NCI-H748 (cell line): Measurements from ENCODE around the gene E4F1.

ENCODE experiments used
- DNase-seq: peaks from one replicate; lab custom pipeline; 2025; ENCODE audit not compliant: unreplicated experiment; lab: John Stamatoyannopoulos, UW

Gene E4F1, protein sequence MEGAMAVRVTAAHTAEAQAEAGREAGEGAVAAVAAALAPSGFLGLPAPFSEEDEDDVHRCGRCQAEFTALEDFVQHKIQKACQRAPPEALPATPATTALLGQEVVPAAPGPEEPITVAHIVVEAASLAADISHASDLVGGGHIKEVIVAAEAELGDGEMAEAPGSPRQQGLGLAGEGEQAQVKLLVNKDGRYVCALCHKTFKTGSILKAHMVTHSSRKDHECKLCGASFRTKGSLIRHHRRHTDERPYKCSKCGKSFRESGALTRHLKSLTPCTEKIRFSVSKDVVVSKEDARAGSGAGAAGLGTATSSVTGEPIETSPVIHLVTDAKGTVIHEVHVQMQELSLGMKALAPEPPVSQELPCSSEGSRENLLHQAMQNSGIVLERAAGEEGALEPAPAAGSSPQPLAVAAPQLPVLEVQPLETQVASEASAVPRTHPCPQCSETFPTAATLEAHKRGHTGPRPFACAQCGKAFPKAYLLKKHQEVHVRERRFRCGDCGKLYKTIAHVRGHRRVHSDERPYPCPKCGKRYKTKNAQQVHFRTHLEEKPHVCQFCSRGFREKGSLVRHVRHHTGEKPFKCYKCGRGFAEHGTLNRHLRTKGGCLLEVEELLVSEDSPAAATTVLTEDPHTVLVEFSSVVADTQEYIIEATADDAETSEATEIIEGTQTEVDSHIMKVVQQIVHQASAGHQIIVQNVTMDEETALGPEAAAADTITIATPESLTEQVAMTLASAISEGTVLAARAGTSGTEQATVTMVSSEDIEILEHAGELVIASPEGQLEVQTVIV

DNA sequence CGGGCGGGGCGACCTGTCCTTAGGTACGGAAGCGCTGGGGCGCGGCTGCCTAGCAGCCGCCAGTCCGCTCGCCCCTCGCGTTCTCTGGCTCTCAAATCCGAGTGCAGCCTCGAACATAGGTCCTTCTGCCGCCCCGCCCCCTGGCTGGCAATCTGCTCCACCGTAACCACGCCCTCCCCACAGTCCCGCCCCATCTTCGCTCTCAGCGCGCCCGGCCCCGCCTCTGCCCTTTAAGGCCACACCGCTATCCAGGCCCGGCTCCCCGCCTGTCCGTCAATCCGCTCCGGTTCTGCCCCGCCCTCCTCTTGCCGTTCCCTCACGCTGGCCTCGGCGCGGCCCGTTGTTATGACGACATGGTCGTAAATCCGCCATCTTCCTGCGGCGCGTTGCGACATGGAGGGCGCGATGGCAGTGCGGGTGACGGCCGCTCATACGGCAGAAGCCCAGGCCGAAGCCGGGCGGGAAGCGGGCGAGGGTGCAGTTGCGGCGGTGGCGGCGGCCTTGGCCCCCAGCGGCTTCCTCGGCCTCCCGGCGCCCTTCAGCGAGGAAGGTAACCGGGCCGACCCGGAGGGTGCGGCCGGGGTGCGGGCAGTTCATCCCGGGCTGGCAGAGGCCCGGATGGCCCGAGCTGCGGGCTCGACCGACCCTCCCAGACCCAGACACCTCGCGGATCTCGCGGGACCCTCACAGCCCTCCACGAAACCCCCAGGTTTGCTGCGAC, at the start of gene E4F1:
Gene E4F1, plus strand, starts transcription at position 371 of the 721 bp plus-strand sequence. Its CDS starts 23 bp downstream, at position 394.
- DNase-seq: peak; percentile 98

DNA sequence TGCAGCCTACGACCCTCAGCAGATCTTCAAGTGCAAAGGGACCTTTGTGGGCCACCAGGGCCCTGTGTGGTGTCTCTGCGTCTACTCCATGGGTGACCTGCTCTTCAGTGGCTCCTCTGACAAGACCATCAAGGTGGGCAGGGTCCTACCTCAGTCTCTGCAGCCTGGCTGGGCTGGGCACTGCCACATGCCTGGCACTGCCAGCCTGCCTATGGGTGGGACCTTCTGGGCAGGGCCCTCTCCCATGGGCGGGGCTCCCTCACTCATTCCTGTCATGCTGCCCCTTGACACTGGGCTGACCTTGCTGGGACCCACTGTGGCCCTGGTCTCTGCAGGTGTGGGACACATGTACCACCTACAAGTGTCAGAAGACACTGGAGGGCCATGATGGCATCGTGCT, 49.5 kb upstream of the E4F1 start:
- DNase-seq: no peak

DNA sequence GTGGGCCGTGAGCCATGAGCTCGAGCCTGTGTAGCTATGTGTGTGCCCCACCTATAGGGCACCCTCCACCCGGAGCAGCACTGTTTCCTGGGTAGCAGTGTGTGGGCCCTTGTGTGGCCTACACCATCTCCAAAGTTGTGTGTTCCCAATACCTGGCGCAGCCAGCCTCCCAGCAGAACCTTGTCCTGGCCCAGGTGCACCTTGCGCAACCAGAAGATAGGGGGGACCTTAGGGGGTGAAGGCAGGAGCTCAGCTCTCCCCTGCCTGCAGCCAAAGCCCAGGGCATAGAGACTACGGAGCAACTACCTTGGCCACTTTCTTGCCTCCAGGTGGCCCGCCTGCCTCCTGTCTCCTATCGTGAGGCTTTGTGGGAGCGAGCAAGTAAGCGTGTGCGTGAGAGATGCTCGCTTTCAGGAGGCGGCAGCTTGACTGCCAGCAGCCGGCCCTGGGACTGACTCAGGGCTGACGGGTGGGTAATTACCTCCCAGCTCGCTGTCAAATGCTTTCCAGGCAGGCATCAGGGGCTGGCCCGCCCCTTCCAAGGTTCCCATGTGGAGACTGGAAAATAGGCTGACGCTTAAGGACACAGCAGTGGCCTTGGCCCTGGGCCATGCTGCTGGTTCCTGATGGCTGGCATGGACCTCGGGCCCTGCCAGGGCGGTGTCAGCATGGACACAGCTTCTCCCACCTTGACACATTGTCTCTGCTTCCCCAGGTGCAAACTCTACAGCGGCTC, 48.8 kb upstream of the E4F1 start:
- no peak for DNase-seq

DNA sequence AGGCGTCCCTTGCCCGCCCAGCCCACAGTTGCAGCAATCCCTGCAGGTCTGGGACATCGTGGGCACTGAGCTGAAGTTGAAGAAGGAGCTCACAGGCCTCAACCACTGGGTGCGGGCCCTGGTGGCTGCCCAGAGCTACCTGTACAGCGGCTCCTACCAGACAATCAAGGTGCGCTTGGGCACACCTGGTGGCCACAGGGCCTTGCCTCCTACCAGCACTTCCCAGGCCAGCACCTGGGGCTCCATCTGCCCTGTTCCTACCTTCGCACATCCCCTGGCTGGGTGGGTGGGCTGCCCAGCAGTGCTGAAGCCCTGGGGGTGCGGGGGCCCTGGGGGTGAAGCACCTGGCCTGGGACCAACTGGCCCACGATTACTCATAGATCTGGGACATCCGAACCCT, 47.9 kb upstream of the E4F1 start:
- no peak for DNase-seq

DNA sequence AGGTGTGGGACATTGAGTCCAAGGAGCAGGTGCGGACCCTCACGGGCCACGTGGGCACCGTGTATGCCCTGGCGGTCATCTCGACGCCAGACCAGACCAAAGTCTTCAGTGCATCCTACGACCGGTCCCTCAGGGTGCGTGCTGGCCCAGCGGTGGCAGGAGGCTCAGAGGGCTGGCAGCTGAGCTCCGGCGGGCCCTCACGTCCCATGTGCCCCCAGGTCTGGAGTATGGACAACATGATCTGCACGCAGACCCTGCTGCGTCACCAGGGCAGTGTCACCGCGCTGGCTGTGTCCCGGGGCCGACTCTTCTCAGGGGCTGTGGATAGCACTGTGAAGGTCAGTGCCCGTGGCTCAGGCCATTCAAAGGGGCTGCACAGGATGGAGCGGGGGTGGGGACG, 47.3 kb upstream of the E4F1 start:
- DNase-seq: no peak

DNA sequence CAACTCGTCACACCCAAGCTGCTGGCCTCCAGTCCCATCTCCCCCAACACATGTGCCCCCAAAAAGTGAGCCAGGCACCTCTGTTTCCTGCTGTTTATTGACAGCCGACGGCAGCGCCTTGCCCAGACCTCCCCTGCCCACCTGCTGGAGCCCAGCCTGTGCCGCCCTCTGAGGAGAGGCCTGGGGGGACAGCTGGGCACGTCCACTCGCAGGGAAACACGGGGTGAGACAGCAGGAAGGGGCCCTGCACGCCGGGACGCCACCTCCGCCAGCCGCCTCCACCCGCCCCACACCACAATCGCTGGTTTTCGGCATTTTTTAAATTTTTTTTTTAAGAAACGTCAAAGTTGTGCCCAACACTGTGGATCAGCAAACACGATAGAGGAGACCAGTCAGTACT, 46.3 kb upstream of the E4F1 start:
- no peak for DNase-seq

DNA sequence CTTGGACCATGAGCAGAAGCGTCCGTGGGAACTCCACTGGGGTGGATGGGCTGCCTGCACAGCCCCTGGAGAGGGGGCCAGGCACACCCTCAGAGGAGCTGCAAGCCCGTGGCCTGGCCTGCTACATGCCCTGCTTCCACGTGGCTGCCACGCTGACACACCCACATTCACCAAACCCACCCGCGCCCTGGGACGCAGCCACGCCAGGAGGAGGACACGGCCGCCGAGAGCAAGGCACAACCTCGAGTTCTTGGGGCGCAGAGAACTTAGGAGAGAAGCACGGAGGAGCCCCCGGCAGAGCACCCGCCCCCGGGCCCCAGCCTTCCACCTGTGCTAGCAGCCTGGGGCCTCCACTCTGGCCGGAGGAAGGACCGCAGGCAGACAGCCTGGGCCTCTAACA, 45.8 kb upstream of the E4F1 start:
- no peak for DNase-seq

DNA sequence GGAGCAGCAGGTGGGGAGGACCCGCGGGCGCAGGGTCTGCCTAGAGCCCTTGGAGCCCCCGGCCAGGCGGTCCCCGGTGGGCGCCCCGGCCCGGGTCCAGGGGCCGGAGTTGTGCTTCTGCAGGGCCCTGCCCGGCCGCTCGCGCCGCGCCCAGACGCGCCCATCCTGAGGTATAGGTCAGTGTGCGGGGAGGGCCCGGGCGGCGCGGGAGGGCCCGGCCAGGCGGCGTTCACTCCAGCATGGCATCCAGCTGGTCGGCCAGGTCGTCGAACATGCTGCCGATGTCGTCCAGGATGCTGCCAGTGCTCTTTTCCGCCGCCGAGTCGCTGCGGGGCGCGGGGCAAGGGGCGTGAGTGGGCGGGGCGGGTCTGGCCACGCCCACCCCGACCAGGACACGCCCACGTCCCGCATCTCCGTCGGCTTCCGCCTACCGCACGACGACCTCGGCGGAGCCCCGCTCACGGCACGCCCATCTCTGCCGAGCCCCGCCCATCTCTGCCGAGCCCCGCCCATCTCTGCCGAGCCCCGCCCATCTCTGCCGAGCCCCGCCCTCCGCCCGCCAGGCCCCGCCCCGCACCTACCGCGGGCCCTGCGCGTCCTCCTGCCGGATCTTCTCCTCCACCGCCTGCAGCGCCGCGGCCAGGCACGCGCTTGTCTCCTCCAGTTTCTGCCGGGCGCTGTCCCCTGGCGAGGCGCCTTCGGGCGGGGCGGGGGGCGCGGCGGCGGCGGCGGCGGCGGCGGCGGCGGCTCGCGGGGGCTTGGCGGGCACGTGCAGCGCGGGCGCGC, 44.9 kb upstream of the E4F1 start:
- no peak for DNase-seq

DNA sequence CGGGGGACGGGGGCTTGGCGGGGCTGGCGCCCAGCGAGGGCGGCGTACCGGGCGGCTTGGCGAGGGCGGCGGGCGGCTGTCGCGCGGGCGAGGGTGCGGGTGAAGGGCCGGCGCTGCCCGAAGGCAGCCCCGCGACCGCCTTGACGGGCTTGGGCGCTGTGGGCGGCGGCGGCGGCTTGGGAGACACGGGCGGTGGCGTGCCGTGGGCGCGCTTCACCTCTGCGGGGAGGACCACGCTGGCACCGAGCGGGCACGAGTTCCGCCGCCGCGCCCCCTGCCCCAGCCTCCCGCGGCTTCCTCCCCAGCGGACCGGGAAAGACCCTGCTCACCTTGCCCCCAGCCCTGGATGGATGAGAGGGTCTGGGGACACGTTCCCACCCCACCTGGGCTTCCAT, 44.3 kb upstream of the E4F1 start:
- DNase-seq: no peak

DNA sequence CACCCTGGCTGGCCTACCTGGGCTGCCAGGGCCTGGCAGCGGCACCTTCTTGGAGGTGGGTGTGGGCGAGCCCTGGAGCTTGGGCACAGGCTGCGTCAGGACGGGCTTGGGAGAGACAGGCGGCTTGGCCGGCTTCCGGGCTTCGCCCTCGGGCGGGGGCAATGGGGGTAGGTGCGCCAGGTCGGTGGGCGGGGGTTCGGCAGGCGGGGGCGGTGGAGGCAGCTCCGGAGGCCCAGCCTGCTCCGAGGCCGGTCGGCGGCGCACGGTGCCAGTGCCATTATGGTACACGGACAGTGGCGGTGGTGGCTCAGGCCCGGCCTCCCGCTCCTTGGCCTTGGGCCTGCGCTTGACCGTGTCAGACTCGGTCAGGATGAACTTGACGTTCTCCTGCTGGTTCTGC, 43.8 kb upstream of the E4F1 start:
- DNase-seq: no peak

DNA sequence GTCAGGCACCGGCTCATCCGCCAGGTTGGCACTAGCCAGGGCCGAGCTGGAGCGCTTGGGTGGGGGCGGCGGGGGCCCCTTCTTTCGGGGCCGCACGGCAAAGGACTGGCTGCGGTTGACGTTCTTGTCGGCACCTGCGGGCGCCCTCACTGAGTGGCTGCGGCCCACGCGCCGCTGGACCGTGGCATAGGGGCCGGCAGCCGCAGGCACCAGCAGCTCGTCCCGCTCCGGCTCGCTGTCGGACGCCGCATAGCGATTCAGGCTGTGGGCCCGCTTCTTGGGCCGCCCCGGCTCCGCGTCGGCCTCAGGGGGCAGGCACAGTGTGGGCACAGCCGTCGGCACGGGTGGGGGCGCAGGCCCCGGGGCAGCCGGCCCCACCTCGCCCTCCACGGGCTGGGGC, 42.9 kb upstream of the E4F1 start:
- no peak for DNase-seq

DNA sequence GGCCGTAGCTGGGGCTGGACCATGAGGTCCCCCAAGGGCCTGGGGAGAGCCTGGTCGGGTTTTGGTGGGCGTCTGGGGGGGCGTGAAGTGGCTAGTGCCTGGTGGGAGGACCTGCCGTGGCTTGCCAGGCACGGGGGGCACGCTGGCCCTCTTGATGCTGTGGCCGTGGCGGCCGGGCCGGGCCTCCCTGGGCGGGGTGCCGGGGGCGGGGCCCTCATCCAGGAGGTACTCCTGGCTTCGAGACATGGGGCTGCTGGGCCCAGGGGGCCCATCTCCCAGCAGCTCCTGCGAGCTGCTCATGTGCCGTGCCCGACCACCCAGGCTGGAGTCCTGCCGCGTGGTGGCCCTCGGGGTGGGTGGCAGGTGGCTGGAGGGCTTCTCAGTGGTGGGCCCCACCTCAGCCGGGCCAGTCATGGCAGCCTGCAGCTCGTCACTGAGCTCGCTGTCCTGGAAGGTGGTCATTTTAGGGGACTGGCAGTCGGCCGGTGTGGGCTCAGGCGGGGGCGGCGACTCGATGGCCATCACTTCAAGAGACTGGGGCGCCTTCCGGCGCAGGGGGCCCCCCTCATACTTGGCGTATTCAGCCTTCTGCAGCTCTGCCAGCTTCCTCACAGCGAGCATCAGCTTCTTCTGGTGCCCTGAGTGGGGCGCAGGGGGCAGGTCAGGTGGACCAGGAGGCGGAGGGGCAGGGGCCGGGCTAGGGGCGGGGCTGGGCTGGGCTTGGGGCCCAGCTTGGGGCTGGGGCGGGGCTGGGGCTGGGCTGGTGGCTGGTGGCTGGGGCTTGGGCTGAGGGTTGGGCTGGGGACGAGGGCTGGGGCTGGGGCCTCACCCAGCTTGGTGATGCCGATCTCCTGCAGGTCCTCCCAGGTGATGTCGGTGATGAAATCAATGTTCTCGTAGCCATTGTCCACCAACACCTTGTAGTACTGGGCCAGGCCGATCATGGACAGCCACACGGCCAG, 42.1 kb upstream of the E4F1 start:
- no peak for DNase-seq

DNA sequence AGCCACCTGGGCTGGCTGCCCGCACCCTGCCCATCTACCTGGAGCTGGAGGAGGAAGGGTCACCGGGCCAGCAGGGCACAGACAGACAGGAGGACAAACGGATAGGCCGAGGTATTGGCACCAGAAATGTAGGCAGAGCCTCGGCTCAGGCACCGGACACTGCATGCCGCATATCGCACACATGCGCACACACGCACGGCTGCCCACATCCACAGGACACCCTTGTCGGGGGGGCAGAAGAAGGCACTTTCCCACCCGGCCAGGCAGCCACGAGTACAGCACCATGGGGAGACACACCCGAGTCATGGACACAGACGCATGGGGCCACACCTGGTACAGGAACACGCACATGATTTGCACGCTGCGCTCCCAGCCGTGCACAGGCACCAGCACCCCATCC, 41.4 kb upstream of the E4F1 start:
- no peak for DNase-seq

DNA sequence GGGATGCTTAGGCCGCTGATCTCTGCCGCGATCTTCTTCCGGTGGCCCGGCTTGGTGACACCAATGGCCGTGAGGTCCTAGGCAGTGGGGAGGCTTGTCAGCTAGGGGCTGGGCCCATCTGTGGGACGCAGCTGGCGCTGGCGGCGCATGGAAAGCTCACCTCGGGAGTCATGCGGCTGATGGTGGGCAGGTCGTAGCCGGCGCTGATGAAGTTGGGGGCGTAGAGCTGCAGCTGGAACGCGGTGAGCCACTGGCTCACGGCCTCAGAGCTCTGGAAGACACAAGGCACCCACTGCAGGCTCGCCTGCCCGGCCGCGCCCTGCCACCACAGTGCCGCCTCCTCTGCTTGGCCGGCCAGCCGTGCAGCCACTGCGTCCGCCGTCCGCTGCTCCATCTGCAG, 39.7 kb upstream of the E4F1 start:
- no peak for DNase-seq

DNA sequence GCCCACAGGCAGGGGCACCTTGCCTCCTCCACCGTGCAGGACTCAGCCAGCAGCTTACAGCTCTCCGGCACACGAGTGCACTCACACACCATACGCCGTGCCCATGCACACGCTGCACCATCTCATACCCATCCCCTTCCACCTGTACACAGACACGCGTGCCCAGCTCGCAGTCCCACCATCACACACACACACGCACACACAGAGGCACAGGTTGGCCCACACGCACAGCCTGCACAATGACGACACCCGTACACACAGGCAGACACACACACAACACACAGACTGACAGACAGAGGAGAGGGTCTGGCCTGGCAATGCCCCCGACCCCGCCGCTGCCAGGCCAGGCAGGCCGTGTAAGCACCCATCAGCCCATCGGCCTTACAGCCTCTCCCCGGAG, 39.0 kb upstream of the E4F1 start:
- no peak for DNase-seq

DNA sequence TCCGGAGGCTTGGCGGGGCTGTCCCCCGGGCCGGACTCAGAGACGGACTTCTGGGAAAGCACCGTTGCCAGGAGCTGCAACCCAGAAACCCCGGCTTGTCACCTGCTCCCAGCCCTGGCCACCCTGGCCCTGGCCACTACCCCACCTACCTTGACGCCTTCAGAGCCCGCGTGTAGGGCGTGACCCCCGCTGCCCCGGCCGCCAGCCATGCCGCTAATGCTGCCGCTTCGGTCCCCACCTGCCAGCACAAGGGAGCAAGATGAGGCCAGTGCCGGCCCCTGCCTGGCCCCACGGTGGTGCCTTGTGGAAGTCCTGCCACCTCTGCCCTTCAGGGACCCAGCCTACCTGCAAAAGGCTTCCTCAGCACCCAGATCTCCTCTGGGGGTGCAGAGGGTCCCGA, 38.4 kb upstream of the E4F1 start:
- no peak for DNase-seq

DNA sequence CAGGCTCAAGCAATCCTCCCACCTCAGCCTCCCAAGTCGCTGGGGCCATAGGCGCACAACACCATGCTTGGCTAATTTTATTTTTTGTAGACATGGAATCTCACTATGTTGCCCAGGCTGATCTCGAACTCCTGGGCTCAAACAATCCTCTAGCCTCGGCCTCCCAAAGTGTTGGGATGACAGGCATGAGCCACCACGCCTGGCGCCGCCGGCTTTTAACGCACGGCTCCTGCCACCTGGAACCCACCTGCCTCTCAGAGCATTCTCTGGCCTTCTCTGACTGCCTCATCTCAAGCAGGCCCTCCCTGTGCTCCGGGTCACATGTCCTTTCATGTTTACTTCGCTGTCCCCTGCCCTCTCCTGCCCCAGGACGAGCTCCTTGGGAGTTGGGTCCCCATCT, 37.3 kb upstream of the E4F1 start:
- DNase-seq: no peak

DNA sequence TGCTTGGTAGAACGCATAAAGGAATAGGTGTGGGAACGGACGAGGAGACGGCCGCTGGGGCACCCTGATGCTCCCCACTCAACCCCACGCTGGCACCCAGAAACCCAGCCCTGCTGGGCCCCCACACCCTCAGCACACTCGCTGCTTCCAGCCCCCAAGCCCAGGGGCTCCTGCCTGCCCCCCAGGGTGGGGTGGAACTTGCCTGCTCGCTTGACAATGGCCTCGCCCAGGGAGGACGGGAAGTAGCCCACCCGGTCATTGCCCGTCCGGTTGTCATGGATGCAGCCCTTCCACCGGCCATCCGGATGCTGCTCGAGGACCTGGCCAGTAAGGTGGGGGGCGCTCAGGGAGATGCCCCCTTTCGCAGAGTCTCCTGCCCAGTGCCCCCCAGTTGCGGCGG, 36.9 kb upstream of the E4F1 start:
- no peak for DNase-seq

DNA sequence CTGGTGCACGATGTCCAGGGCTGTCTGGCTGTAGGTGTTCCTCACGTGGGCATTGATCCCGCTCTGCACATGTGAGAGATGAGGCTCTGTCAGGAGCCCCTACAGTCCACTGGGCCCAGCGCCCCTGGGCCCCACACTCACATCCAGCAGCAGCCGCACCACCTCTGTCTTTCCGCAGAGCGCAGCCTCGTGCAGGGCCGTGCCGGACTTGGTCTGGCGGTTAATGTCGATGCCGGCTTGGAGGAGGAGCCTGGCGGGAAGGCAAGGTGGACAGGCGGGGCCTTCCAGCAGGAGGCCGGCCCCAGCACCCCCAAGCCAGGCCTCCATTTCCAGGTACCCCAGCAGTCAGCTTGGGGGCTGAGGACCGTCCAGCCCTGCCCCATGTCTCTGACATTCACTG, 36.2 kb upstream of the E4F1 start:
- DNase-seq: no peak
